HG02938 (cell line): ENCODE measurements around the gene RAD51C.
"Not testable (repeated sequence)": the region's sequence is repeated elsewhere in the genome, so short reads cannot be mapped to it uniquely, and the experiment has no call there.

Source experiments
- ATAC-seq: cut with Tn5 transposase; IDR thresholded peaks from one replicate; pipeline ENCODE4 v1.9.1; 2021; ENCODE audit warnings: mild to moderate bottlenecking, moderate library complexity; ENCODE audit not compliant: unreplicated experiment

The RAD51C gene

GRCh38 chr17:58730937-58731336 lies 38.5 kb downstream of the RAD51C start:
- ATAC-seq, result no peak

DNA sequence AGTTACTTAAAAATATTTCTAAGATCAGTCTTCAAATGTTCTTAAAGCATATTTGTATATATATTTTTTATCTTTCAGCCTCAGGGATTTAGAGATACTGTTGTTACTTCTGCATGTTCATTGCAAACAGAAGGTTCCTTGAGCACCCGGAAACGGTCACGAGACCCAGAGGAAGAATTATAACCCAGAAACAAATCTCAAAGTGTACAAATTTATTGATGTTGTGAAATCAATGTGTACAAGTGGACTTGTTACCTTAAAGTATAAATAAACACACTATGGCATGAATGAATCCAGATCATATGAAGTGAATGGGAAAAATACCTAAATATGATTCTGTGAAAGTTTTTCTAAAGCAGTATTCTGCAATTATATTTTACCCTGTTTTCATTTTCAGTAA lies 41.6 kb downstream of the RAD51C start:
- no peak for ATAC-seq

- ATAC-seq, result no peak
These were observed 42.4 kb downstream of the RAD51C start for GRCh38 chr17:58734811-58735210.

GRCh38 chr17:58741121-58741625 lies 48.8 kb downstream of the RAD51C start:
- no peak for ATAC-seq

GRCh38 chr17:58747674-58748073 lies 55.3 kb downstream of the RAD51C start:
- ATAC-seq, result no peak

DNA sequence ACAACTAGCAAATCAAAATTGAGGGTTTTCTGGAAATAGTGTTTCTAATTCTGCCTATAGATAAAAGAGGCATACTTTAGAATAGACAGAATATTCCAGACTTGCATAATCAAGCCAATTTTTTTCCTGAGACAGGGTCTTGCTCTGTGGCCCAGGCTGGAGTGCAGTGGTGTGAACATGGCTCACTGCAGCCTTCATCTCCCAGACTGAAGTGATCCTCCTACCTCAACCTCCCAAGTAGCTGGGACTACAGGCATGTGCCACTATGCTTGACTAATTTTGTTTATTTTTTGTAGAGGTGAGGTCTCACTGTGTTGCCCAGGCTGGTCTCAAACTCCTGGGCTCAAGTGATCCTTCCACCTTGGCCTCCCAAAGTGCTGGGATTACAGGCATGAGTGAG lies 57.2 kb downstream of the RAD51C start:
- not testable (repeated sequence) for ATAC-seq

DNA sequence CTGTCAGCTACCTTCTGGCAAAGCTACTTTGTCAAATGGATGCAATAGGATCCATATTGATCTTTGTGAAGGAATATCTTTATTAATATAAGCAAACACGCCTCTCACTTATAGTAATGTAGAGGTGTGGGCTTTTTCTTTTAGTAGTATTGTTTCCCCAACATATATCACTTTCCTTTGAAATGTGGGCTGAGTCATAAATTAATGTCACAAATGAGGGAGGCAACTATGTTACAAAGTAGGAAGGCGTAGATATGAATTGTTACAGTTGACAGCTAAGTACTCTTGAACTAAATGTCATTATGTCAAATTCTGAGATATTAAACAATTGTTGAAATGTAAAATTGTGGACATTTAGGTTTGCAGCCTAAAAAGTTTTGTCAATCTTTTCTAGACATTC lies 60.6 kb downstream of the RAD51C start:
- ATAC-seq, result no peak

- no peak for ATAC-seq
These were observed 62.8 kb downstream of the RAD51C start for GRCh38 chr17:58755269-58755576.

DNA sequence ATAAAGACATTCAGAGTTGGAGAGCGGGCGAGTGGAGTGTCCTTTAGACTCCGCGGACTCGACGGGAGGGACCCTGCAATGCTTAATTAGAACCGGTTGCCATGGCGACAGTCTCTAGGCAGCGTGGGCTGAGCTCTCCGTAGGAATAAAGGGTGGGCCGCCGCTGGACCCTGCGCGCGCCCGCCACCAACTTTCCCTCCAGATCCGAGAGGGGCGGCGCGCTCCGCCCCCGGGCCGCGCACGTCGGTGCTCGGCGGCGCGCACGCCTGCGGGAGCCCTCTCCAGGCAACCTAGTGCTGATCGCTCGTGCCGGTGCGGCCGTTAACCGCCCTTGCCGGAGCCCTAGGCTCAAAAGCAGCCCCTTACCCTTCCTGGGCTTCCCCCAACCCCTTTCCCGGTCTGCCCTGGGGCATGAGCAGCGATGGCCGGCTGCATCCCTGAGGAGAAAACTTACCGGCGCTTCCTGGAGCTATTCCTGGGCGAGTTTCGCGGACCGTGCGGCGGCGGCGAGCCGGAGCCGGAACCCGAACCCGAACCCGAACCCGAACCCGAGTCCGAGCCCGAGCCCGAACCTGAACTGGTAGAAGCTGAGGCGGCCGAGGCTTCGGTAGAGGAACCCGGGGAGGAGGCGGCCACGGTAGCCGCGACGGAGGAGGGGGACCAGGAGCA lies 63.3 kb downstream of the RAD51C start, which contains the start of gene PPM1E:
Gene PPM1E, plus strand, starts transcription at position 278 of the 669 bp plus-strand sequence.
- ATAC-seq, result no peak

DNA sequence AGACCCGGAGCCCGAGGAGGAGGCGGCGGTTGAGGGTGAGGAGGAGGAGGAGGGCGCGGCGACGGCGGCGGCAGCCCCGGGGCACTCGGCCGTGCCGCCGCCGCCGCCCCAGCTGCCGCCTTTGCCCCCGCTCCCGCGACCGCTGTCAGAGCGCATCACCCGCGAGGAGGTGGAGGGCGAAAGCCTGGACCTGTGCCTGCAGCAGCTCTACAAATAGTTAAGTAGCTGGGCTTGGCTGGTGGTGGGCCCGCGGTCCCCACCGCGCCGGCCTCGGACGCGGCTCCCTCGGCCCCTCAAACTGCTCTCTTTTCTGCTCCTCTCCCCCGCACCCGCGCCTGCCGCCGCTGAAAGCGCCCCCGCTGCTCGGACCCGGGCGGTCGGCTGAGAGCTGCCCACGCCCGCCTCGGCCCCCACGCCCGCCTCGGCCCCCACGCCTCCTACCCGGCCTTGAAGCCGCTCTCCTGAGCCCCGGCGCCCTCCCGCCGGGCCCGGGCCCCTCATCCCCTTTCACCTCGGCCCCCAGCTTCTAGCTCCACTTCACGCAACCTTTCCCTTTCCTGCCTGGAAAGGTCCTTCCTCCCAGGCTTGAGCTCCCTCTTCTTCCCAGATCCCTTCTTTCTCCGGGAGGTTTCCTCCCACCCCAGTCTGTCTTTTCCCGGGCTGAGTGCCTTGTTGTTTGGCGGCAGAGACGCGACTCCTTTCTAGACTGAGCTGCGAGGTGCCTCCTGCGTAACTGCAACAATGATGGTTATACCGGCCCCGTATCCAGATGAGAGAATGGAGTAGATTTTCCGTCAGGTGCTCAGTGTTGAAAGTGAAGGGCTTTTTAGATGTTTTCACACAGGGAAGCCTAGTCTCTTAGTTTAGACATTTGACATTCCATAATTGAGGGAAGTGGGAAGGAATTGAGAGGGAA lies 64.1 kb downstream of the RAD51C start:
- ATAC-seq, result no peak

GRCh38 chr17:58757162-58757613 lies 64.8 kb downstream of the RAD51C start:
- ATAC-seq, result no peak

DNA sequence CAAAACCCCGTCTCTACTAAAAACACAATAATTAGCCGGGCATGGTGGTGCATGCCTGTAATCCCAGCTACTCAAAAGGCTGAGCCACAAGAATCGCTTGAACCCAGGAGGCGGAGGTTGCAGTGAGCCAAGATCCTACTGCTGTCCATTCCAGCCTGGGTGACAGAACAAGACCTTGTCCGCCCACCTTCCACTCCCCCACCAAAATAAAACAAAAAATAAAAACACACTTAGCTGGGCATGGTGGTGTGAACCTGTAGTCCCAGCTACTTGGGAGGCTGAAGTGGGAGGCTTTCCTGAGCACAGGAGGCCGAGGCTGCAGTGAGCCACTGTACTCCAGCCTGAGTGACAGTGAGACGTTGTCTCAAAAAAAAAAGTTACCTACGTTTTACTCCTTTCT lies 66.5 kb downstream of the RAD51C start:
- ATAC-seq, result no peak

GRCh38 chr17:58759522-58759921 lies 67.1 kb downstream of the RAD51C start:
- no peak for ATAC-seq

DNA sequence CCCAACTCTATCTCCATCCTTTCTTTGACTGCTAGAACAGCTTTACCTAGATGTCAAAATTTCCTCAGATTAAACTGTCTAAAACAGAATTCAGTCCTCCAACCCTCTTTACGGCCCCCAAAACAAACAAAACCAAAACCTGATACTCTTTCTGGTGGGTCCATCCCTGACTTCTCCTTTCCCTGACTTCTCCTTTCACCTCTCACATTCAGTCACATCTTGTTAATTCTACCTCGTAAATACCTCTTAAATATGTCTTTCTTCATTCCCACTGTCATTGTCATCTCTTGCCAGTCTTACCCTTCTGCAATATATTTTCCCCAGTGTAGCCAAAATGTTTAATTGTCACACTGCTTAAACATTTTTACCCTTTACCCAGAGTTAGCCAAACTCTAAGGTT lies 67.8 kb downstream of the RAD51C start:
- ATAC-seq, result no peak

- ATAC-seq, result no peak
These were observed 70.9 kb downstream of the RAD51C start for GRCh38 chr17:58763263-58763662.

- ATAC-seq, result no peak
These were observed 72.0 kb downstream of the RAD51C start for GRCh38 chr17:58764373-58764772.

GRCh38 chr17:58778482-58778881 lies 86.1 kb downstream of the RAD51C start:
- ATAC-seq, result not testable (repeated sequence)

DNA sequence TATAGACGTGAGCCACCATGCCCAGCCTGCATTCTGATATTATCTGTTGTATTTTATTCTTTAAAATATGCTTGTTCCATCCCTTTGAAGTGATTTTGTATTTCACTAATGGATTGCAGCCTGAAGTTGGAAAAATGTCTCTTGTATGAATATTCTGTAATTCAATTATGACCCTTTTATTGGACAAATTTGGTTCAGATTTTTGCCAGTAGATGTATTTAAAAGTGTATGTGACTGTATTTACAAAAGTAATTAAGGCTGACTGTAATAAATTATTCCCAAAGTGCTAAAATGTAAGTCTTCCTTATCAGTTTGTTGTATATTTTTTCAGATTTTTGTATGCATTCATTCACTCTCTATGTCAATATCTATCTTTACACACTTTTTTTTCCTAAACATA lies 87.0 kb downstream of the RAD51C start:
- no peak for ATAC-seq

DNA sequence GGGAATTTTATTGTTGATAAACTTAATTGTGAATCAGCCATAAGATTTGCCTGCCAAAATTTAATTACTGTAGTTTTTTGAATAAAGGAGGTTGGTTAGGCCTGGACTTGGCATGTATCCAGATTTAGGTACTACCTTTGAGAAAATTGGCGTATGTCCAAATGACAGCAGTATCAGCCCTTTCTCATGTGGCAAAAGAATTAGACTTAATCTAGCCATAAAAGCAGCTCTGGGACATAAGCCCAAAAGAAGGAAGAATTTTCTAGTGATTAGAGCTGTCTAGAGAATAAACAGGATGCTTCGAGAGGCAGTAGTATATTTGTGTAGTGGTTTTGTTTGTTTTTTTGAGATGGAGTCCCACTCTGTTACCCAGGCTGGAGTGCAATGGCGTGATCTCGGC lies 91.0 kb downstream of the RAD51C start:
- ATAC-seq, result no peak

GRCh38 chr17:58785097-58785496 lies 92.7 kb downstream of the RAD51C start:
- ATAC-seq, result no peak
